GM12873 (cell line): Measurements from ENCODE around the gene PDAP1.

Experiments
- CTCF ChIP-seq: IDR thresholded peaks from 2 replicates; pipeline ENCODE4 v1.5.1; 2012; ENCODE audit warnings: low read depth, mild to moderate bottlenecking, moderate library complexity, low read length, control low read depth; ENCODE audit not compliant: insufficient read depth; ENCODE audit errors: missing control alignments

The PDAP1 gene

GRCh38 chr7:99408379-99409191, at the start of gene PDAP1, which contains the start of gene BUD31:
PDAP1 (minus strand) TSS chr7:99408597; CDS start chr7:99408548, 49 bp downstream.
BUD31 (plus strand) TSS chr7:99408969; CDS start chr7:99411093, 2,124 bp downstream.
- TF ChIP-seq CTCF = no peak

- TF ChIP-seq CTCF = no peak
Observed at GRCh38 chr7:99457650-99458493, 49.5 kb upstream of the PDAP1 start.

- TF ChIP-seq CTCF = no peak
Observed at GRCh38 chr7:99457050-99457649, 48.8 kb upstream of the PDAP1 start.

GRCh38 chr7:99456288-99456687, 47.9 kb upstream of the PDAP1 start:
- no peak for TF ChIP-seq CTCF

GRCh38 chr7:99455874-99456273, 47.5 kb upstream of the PDAP1 start:
- no peak for TF ChIP-seq CTCF

- no peak for TF ChIP-seq CTCF
Observed at GRCh38 chr7:99453105-99453504, 44.7 kb upstream of the PDAP1 start.

- no peak for TF ChIP-seq CTCF
Observed at GRCh38 chr7:99452541-99452940, 44.1 kb upstream of the PDAP1 start.
